CD4-positive, CD25-positive, alpha-beta regulatory T cell (primary cell): ENCODE data around the gene TALDO1. TPM values are rescaled to one million over a fixed set of nuclear protein-coding genes. Genes with fewer than 3 reads are reported as not detected.

Experiments used
- ATAC-seq, 2 donors: fragments of 150-1000 bp; cut with Tn5 transposase; one replicate each; pipeline ENCODE4 v1.10.0; 2021; ENCODE audit warnings: low read depth in 2 of 2, moderate number of reproducible peaks in 2 of 2, moderate library complexity in 1 of 2
- DNase-seq, 3 donors: peaks; one replicate each; pipeline versions ENCODE4 v3.0.0 to v3.0.0-alpha.2; 2012 to 2022; ENCODE audit warnings: mixed read lengths in 1 of 3
- H3K27ac ChIP-seq: one replicate; pipeline ENCODE4 v1.7.0; 2013; ENCODE audit warnings: mild to moderate bottlenecking, low read length; ENCODE audit not compliant: insufficient read depth, poor library complexity, severe bottlenecking
- H3K27me3 ChIP-seq: one replicate; pipeline ENCODE4 v1.7.0; 2013; ENCODE audit warnings: low read length; ENCODE audit not compliant: control insufficient read depth, insufficient read depth
- H3K36me3 ChIP-seq: one replicate; pipeline ENCODE4 v1.7.0; 2013; ENCODE audit warnings: mild to moderate bottlenecking, low read length, moderate library complexity; ENCODE audit not compliant: control insufficient read depth, insufficient read depth
- H3K4me1 ChIP-seq: 2 replicates; pipeline ENCODE4 v1.7.0; 2013; ENCODE audit warnings: mild to moderate bottlenecking, low read length; ENCODE audit not compliant: insufficient read depth, control insufficient read depth, poor library complexity, severe bottlenecking
- H3K4me3 ChIP-seq: one replicate; pipeline ENCODE4 v1.7.0; 2013; ENCODE audit warnings: low read depth, mild to moderate bottlenecking, low read length, moderate library complexity
- H3K9me3 ChIP-seq, 2 experiments: 1 replicate in 1 of 2; 2 replicates in 1 of 2; pipeline ENCODE4 v1.7.0; 2013; ENCODE audit warnings: low read length in 2 of 2, mild to moderate bottlenecking in 1 of 2, moderate library complexity in 1 of 2; ENCODE audit not compliant: control insufficient read depth in 2 of 2
- H3K27ac Mint-ChIP-seq, 3 donors: one replicate each; pipeline ENCODE4 v1.8.0; 2020 to 2022; ENCODE audit warnings: mild to moderate bottlenecking in 3 of 3, mixed read lengths in 3 of 3, moderate library complexity in 2 of 3
- H3K27me3 Mint-ChIP-seq: one replicate; pipeline ENCODE4 v1.8.0; 2022; ENCODE audit warnings: mild to moderate bottlenecking, mixed read lengths
- H3K36me3 Mint-ChIP-seq: one replicate; pipeline ENCODE4 v1.8.0; 2020; ENCODE audit warnings: mixed read lengths
- H3K4me1 Mint-ChIP-seq, 4 donors: one replicate each; pipeline ENCODE4 v1.8.0; 2020 to 2022; ENCODE audit warnings: mixed read lengths in 4 of 4, mild to moderate bottlenecking in 1 of 4
- H3K4me3 Mint-ChIP-seq, 4 donors: one replicate each; pipeline ENCODE4 v1.8.0; 2020 to 2022; ENCODE audit warnings: mild to moderate bottlenecking in 4 of 4, mixed read lengths in 4 of 4, moderate library complexity in 3 of 4
- H3K9me3 Mint-ChIP-seq, 7 donors: one replicate each; pipeline ENCODE4 v1.8.0; 2020 to 2022; ENCODE audit warnings: mixed read lengths in 7 of 7, mild to moderate bottlenecking in 3 of 7, moderate library complexity in 2 of 7
- polyA plus RNA-seq, 4 donors: library from polyadenylated mRNA; unstranded; fragments of 300-500 nt; fragmentation: Illumina TruSeq; gene quantifications; one replicate each; pipeline ENCODE4 v1.2.3, GENCODE V29; 2021
- total RNA-seq: library from RNA; stranded (reverse); gene quantifications from one replicate; pipeline ENCODE4 v1.2.3, GENCODE V29; 2022

Gene TALDO1
- total and polyA plus RNA-seq, 5 donors from 2014 or later, result 68.3 to 274 (median 228) TPM

DNA sequence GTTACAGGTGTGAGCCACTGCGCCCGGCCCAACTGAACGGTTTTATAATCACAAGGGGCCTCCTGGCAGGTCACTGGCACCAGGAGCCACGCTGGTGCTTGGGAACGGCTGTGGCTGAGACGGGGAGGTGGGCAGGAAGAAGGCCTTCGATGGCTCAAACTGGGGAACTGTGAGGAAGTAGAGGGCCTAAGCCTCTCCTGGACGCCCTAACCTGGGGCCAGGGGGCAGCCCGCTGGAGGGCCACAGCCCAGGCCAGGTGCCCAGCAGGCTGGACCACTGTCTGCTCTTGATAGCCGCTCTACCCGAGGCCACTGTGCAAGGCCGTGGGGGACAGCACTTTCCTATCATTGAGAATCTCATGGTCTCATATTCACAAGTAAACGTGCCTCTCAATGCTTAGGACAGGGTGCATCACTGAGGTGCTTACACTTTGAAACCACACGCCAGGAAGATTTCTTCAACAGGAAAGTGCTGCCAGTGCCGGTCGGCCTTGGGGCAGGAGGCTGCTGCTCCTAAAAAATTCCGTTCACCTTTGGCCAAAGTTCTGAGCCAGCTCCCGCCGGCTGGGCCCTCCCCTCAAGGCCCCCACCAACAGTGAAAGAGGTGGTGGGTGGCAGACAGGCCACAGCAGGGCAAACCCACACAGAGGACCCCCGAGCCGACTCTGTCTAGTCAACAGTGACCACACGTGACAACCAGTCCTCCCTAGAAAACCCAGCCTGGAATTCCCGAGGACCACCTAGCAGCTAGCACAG lies 22.8 kb downstream of the TALDO1 start:
- no peaks in the 10 kb centered on the region for H3K4me1 ChIP-seq
- no peaks in the 10 kb centered on the region for H3K27me3 ChIP-seq
- Mint-ChIP-seq H3K27me3 (no peaks in the 10 kb centered on the region), H3K4me3 (peak overlapping the region in 1 of 4 donors; percentile 27), H3K4me1 (peaks cover 0 to 6% (median 0%) of the 10 kb centered on the region in 4 donors), H3K27ac (no peak overlapping the region), H3K9me3 (no peaks in the 10 kb centered on the region), H3K36me3 (no peaks in the 10 kb centered on the region)
- H3K9me3 ChIP-seq, result no peaks in the 10 kb centered on the region
- H3K27ac ChIP-seq, result no peak overlapping the region
- H3K36me3 ChIP-seq, result peaks cover 8% of the 10 kb centered on the region
- no peak for DNase-seq
- no peak for ATAC-seq
- no peak overlapping the region for H3K4me3 ChIP-seq

DNA sequence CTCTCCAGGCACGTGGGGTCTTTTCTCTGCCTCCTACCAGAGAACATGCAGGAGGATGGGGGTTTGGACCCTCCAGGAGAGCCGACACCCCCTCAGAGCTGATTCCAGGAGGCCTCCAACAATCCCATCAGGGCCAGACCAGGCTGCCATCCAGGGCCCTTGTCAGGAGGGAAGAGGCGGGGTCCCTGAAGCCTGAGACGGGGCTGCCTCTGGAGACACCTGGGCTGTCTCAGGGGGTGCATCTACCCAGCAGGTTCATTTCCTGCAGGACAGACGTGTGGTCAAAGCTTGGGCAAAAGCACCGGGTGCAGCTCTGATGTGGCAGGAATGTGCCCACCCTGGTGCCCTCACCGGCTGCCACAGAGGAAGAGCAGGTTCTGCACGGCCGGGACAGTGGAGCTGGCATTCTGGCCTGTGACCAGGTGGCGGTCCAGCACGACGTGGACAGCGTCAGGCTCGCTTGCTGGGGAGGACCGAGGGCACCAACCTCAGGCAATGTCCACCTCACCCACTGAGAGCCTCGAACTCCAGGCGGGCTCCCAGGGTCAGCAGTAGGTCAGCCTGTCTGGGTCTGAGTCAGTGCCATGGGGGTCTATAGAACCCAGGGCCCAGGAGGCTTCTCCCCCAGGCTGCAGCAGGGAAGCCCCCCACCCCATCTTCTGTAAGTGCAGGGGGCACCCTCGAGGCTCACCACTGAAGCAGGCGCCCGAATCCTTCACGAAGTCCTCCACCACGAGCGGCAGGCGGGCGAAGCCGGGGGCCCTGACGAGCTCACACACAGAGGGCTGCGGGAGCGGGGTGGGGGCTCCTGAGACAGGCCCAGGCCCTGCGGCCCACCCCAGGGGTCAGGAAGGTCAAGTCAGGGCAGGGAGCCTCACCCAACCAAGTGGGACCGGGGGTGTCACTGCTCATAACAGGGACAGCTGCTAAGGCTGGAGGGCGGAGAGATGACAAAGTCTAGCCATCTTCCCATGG lies 23.7 kb downstream of the TALDO1 start:
- H3K4me3 ChIP-seq, result no peak overlapping the region

DNA sequence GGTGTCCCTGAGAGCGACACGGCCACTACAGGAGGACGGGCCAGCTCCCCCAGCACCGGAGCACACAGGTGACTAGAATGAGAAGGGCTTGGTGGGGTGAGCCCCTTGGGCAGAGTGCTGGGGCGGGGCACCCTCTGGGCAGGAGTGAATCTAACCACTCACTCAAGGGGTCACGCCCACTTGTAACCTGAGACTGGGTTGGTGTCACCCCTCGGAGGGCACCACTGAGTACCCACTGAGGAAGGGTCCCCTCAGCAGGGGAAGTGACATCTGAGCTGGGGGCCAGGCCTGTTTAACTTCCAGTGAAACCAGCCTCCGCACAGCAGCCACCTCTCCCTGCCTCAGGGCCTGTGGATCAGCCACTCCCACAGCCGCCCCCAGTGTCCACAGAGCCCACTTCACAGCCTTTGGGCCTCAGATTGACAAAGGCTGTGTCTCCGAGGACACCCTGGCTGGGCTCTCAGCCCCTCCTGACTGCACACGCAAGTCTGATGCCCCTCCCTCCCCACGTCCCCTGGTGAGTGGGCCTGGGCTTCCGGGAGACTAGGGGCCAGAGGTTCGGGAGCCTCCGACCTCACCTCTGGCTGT lies 24.4 kb downstream of the TALDO1 start:
- H3K4me3 Mint-ChIP-seq, result no peak overlapping the region
- H3K4me1 Mint-ChIP-seq, result peaks cover 0 to 19% (median 5%) of the 10 kb centered on the region in 4 donors
- Histone ChIP-seq H3K9me3 (no peaks in the 10 kb centered on the region), H3K4me3 (no peak overlapping the region), H3K27me3 (no peaks in the 10 kb centered on the region), H3K27ac (no peak overlapping the region), H3K4me1 (peaks cover 15% of the 10 kb centered on the region), H3K36me3 (peaks cover 8% of the 10 kb centered on the region)
- H3K36me3 Mint-ChIP-seq, result no peaks in the 10 kb centered on the region
- no peaks in the 10 kb centered on the region for H3K27me3 Mint-ChIP-seq
- ATAC-seq, result no peak
- no peak for DNase-seq
- no peaks in the 10 kb centered on the region for H3K9me3 Mint-ChIP-seq
- H3K27ac Mint-ChIP-seq, result no peak overlapping the region

More for the DNA sequence above, 23.7 kb downstream of the TALDO1 start:
- H3K27me3 Mint-ChIP-seq, result no peaks in the 10 kb centered on the region
- no peak overlapping the region for H3K27ac Mint-ChIP-seq
- no peak for ATAC-seq
- H3K4me1 Mint-ChIP-seq, result peaks cover 0 to 12% (median 0%) of the 10 kb centered on the region in 4 donors
- no peak for DNase-seq
- H3K27ac ChIP-seq, result no peak overlapping the region
- H3K36me3 Mint-ChIP-seq, result no peaks in the 10 kb centered on the region
- no peaks in the 10 kb centered on the region for H3K9me3 ChIP-seq
- peaks cover 8% of the 10 kb centered on the region for H3K36me3 ChIP-seq
- H3K9me3 Mint-ChIP-seq, result no peaks in the 10 kb centered on the region
- H3K4me1 ChIP-seq, result peaks cover 7% of the 10 kb centered on the region
- no peaks in the 10 kb centered on the region for H3K27me3 ChIP-seq
- no peak overlapping the region for H3K4me3 Mint-ChIP-seq

DNA sequence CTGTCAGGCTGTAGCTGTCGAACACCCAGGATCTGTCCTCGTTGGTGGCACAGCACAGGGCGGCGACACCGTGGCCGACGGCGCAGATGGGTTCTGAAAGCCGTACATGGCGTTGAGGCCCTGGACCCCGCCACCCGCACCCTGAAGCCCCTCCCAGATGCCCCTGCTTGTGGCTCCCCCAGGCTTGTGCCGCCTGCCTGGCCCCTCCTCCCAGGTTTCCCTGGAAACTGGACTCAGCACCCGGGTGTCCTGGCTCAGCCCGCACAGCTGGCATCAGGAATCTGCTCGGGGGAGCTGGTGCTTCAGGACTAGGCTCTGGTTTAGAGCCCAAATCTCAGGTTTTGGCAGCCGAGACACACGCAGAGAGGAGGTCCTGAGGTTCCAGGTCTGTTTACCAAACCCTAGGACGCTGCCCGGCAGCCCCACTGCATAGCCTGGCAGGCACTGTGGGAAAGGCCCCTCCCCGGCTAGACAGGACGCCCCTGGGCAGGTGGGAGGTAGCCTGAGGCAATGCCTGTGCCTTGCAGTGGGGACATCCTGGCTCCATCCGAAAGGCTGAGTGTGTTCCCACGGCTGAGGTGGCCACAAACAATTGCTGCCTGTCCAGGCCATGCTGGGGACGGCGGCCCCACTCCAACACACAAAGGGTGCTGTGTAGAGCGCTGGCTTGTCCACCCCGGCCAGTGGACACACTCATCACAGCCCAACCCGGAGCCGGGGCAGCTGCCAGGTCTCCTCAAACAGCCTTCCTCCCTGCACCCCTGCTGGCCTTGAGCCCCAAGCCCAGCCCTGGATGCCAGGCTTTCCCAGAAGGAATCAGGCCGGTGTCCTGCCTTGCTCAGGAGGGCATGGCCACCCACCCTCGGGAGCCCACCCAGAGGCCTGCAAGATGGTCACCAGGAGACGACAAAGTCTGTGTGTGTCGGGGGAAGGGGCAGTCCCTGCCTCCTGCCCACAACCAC lies 25.4 kb downstream of the TALDO1 start:
- no peaks in the 10 kb centered on the region for H3K9me3 Mint-ChIP-seq
- no peaks in the 10 kb centered on the region for H3K9me3 ChIP-seq
- no peak overlapping the region for H3K27ac Mint-ChIP-seq
- DNase-seq (no peak), ATAC-seq (no peak)
- no peak overlapping the region for H3K4me3 ChIP-seq
- H3K27me3 ChIP-seq, result no peaks in the 10 kb centered on the region
- H3K4me1 Mint-ChIP-seq, result peaks cover 0 to 19% (median 5%) of the 10 kb centered on the region in 4 donors
- H3K4me1 ChIP-seq, result peaks cover 17% of the 10 kb centered on the region
- H3K36me3 ChIP-seq, result peaks cover 5% of the 10 kb centered on the region
- no peaks in the 10 kb centered on the region for H3K36me3 Mint-ChIP-seq
- H3K4me3 Mint-ChIP-seq, result peak overlapping the region in 1 of 4 donors; percentile 38
- H3K27me3 Mint-ChIP-seq, result no peaks in the 10 kb centered on the region
- no peak overlapping the region for H3K27ac ChIP-seq

DNA sequence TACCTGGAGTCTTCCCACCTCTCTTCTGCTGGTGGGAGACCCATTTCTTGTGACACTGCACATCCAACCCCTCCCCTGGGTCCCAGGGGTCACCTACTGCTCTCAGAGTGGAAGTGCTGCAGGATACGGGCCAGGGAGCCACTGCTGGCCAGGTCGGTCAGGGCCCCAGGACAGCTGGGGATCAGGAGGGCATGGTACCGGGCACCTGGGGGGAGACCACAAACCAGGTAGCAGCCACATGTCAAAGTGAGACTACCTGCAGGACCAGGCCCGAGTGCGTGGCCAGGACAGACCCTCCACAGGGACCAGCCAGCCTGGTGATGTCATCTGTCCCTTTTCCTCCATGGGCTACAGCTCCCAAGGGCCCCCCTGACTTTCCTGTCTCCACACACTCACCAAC lies 26.2 kb downstream of the TALDO1 start:
- no peak for ATAC-seq
- H3K4me1 ChIP-seq, result peaks cover 24% of the 10 kb centered on the region
- H3K27ac ChIP-seq, result no peak overlapping the region
- DNase-seq, result no peak
- Mint-ChIP-seq H3K27ac (no peak overlapping the region), H3K9me3 (no peaks in the 10 kb centered on the region), H3K36me3 (no peaks in the 10 kb centered on the region), H3K27me3 (no peaks in the 10 kb centered on the region), H3K4me1 (peaks cover 0 to 25% (median 5%) of the 10 kb centered on the region in 4 donors), H3K4me3 (peak overlapping the region in 1 of 4 donors; percentile 85)
- H3K27me3 ChIP-seq, result no peaks in the 10 kb centered on the region
- no peaks in the 10 kb centered on the region for H3K9me3 ChIP-seq
- H3K4me3 ChIP-seq, result no peak overlapping the region
- peaks cover 5% of the 10 kb centered on the region for H3K36me3 ChIP-seq

DNA sequence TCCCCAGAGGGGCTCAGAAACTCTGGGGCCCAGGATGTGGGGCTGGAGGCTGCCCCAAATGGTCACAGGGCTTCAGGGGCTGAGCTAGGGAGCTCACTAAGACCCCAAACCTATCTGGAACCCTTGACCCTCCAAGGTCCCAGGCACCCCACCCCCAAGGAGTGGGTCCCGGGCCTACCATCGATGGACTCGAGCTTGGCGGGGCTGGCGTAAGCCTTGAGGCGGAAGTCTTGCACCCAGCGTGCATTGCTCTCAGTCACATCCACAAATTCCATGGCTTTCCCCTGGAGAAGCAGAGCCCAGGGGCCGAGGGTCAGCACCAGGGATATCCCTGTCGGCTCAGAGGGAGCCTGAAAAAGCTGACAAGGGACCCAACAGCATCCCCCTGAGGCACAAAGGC lies 26.6 kb downstream of the TALDO1 start:
- DNase-seq, result no peak

More for the DNA sequence above, 26.6 kb downstream of the TALDO1 start:
- ATAC-seq, result no peak
- no peaks in the 10 kb centered on the region for H3K27me3 ChIP-seq
- Mint-ChIP-seq H3K4me1 (peaks cover 0 to 26% (median 5%) of the 10 kb centered on the region in 4 donors), H3K36me3 (no peaks in the 10 kb centered on the region), H3K9me3 (no peaks in the 10 kb centered on the region), H3K27ac (peak overlapping the region in 1 of 3 donors; percentile 79), H3K4me3 (peak overlapping the region in 1 of 4 donors; percentile 85), H3K27me3 (no peaks in the 10 kb centered on the region)
- H3K27ac ChIP-seq, result no peak overlapping the region
- H3K9me3 ChIP-seq, result no peaks in the 10 kb centered on the region
- H3K4me3 ChIP-seq, result no peak overlapping the region
- H3K36me3 ChIP-seq, result peaks cover 5% of the 10 kb centered on the region
- peaks cover 28% of the 10 kb centered on the region for H3K4me1 ChIP-seq
